Stromal cell of bone marrow (primary cell): ENCODE data around the gene GPR171.

Experiments used
- DNase-seq: peaks from one replicate; pipeline ENCODE4 v3.0.0-alpha.2; 2012; ENCODE audit warnings: low read depth

Gene GPR171

GRCh38 chr3:151174351-151174750 lies 28.7 kb downstream of the GPR171 start:
- DNase-seq: no peak

- DNase-seq: no peak
These were observed 31.8 kb downstream of the GPR171 start for GRCh38 chr3:151171145-151171757.

- peak; percentile 11 for DNase-seq
These were observed 32.9 kb downstream of the GPR171 start for GRCh38 chr3:151169948-151170679.

- no peak for DNase-seq
These were observed 33.6 kb downstream of the GPR171 start for GRCh38 chr3:151169262-151169947.

- peak; percentile 44 for DNase-seq
These were observed 34.5 kb downstream of the GPR171 start for GRCh38 chr3:151168269-151169094.

- no peak for DNase-seq
These were observed 36.9 kb downstream of the GPR171 start for GRCh38 chr3:151166161-151166560.

GRCh38 chr3:151165226-151165625 lies 37.8 kb downstream of the GPR171 start:
- no peak for DNase-seq

- no peak for DNase-seq
These were observed 43.2 kb downstream of the GPR171 start for GRCh38 chr3:151159806-151160205.

GRCh38 chr3:151156618-151157216 lies 46.3 kb downstream of the GPR171 start:
- peak; percentile 20 for DNase-seq

GRCh38 chr3:151155409-151156128 lies 47.4 kb downstream of the GPR171 start:
- no peak for DNase-seq

- DNase-seq: no peak
These were observed 48.5 kb downstream of the GPR171 start for GRCh38 chr3:151154566-151154965.

GRCh38 chr3:151152455-151153079 lies 50.4 kb downstream of the GPR171 start:
- no peak for DNase-seq
